ENCODE data around the gene ATP6V1G2.
A peak's percentile ranks its signal among the peaks of the same experiment; 100 is the strongest.

The ATP6V1G2 gene

GRCh38 chr6:31545291-31545690 lies 1.1 kb downstream of the ATP6V1G2 start:
- TF ChIP-seq CTCF (IDR thresholded peaks at IDR 0.05; ENCODE audit: low read depth, low read length): no peak
- no peak for DNase-seq (ENCODE audit: extremely low read depth, low read depth)

GRCh38 chr6:31544676-31545075 lies 1.7 kb downstream of the ATP6V1G2 start:
- TF ChIP-seq CTCF (IDR thresholded peaks at IDR 0.05; ENCODE audit: low read depth, low read length): no peak
- no peak for DNase-seq (ENCODE audit: extremely low read depth, low read depth)

GRCh38 chr6:31543639-31544038 lies 2.8 kb downstream of the ATP6V1G2 start:
- no peak for TF ChIP-seq CTCF (IDR thresholded peaks at IDR 0.05; ENCODE audit: low read depth, low read length)
- no peak for DNase-seq (ENCODE audit: extremely low read depth, low read depth)

- DNase-seq (ENCODE audit: extremely low read depth, low read depth): peak; percentile 94
- TF ChIP-seq CTCF (IDR thresholded peaks at IDR 0.05; ENCODE audit: low read depth, low read length): no peak
Observed at GRCh38 chr6:31541658-31542521, 4.5 kb downstream of the ATP6V1G2 start, which contains the start of gene DDX39B. TSS of gene DDX39B (minus strand) at chr6:31542003. CDS start at chr6:31540532, 1,471 bp downstream.

GRCh38 chr6:31541059-31541657 lies 5.2 kb downstream of the ATP6V1G2 start:
- peak; percentile 28 for DNase-seq (ENCODE audit: extremely low read depth, low read depth)
- TF ChIP-seq CTCF (IDR thresholded peaks at IDR 0.05; ENCODE audit: low read depth, low read length): no peak

- DNase-seq (ENCODE audit: extremely low read depth, low read depth): no peak
Observed at GRCh38 chr6:31540640-31541039, 5.8 kb downstream of the ATP6V1G2 start.

More at GRCh38 chr6:31540640-31541039, 5.8 kb downstream of the ATP6V1G2 start:
- no peak for TF ChIP-seq CTCF (IDR thresholded peaks at IDR 0.05; ENCODE audit: low read depth, low read length)

All from AG09319 (cell line).